ENCODE measurements around the gene PUS1.

Gene PUS1

GRCh38 chr12:131994589-131994988 is 65.5 kb downstream of the PUS1 start:
- no peak for DNase-seq (ENCODE audit: low spot score)
